Measurements from ENCODE around the gene LRP1B.
A peak's percentile ranks its signal among the peaks of the same experiment; 100 is the strongest.

Gene LRP1B

DNA sequence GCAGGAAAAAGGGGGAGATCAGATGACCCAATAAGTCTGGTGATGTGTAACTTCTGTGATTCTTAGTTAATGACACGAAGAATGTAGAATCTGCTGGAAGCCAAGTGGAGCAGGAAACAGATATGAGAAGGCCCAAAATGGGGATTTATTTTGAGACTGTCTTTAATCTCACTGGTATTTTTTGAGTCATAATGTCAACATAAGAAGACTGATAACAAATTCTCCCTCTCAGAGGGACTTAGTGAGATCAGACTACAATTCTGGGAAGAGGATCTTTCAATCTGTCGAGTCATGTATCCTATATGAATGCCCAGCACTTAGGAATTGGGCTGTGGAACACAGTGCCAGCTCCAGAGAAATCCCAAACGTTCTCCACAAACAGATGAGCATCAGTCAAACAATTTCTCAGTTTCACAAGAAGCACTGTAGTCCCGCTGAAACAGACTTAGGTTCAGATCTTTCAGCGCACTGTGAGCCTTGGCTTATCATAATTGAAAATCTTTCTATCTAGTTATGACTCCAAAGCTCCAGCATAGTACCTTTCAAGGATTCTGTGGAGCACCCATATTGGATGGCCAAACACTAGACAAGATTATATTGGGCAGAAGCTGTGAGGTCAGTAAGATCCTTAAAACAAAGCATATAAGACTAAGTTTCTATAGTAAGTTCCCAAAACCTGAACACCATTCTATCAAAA is 738.2 kb downstream of the LRP1B start:
- Histone ChIP-seq H3K4me3 (no peak overlapping the region), H3K9me3 (no peaks in the 10 kb centered on the region), H3K27me3 (ENCODE audit: low read depth) (no peaks in the 10 kb centered on the region), H3K4me1 (no peaks in the 10 kb centered on the region; the same call in 1 of the 2 replicates), H3K36me3 (replicated peaks) (no peaks in the 10 kb centered on the region)
- in situ Hi-C loops (cut with MboI; ENCODE audit: low sequenced_read_pairs), result no loop called here
- no peak for DNase-seq (ENCODE audit: low spot score in 2 of 2)

DNA sequence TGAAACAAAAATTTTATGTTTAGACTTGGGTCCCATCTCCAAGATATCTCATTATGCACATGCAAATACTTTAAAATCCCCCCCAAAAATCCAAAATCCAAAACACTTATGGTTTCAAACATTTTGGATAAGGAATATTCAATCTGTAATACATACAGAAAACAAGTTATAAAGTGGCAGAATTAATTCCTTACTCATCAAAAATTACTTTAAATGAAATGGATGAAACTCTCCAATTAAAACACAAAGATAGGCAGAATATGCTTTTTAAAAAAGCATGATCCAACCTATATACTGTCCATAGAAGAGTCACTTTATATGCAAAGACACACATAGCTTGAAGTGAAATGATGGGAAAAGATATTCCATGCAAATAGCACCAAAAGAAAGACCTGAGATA is 744.6 kb downstream of the LRP1B start:
- H3K4me3 ChIP-seq, result no peak overlapping the region
- H3K36me3 ChIP-seq (replicated peaks), result no peaks in the 10 kb centered on the region
- no peaks in the 10 kb centered on the region for H3K27me3 ChIP-seq (ENCODE audit: low read depth)
- no peak for DNase-seq (ENCODE audit: low spot score in 2 of 2)
- no peaks in the 10 kb centered on the region for H3K4me1 ChIP-seq
- in situ Hi-C loops (cut with MboI; ENCODE audit: low sequenced_read_pairs), result no loop called here
- no peaks in the 10 kb centered on the region for H3K9me3 ChIP-seq

GRCh38 chr2:141384676-141385075 is 746.1 kb downstream of the LRP1B start:
- Histone ChIP-seq H3K4me3 (no peak overlapping the region), H3K4me1 (no peaks in the 10 kb centered on the region), H3K36me3 (replicated peaks) (no peaks in the 10 kb centered on the region), H3K9me3 (no peaks in the 10 kb centered on the region), H3K27me3 (ENCODE audit: low read depth) (no peaks in the 10 kb centered on the region)
- in situ Hi-C loops (cut with MboI; ENCODE audit: low sequenced_read_pairs), result no loop called here
- no peak for DNase-seq (ENCODE audit: low spot score in 2 of 2)

GRCh38 chr2:141381946-141382345 is 748.9 kb downstream of the LRP1B start:
- Histone ChIP-seq H3K4me3 (no peak overlapping the region), H3K4me1 (no peaks in the 10 kb centered on the region), H3K36me3 (replicated peaks) (no peaks in the 10 kb centered on the region), H3K9me3 (no peaks in the 10 kb centered on the region), H3K27me3 (ENCODE audit: low read depth) (no peaks in the 10 kb centered on the region)
- in situ Hi-C loops (cut with MboI; ENCODE audit: low sequenced_read_pairs), result no loop called here
- DNase-seq (ENCODE audit: low spot score in 2 of 2), result no peak

DNA sequence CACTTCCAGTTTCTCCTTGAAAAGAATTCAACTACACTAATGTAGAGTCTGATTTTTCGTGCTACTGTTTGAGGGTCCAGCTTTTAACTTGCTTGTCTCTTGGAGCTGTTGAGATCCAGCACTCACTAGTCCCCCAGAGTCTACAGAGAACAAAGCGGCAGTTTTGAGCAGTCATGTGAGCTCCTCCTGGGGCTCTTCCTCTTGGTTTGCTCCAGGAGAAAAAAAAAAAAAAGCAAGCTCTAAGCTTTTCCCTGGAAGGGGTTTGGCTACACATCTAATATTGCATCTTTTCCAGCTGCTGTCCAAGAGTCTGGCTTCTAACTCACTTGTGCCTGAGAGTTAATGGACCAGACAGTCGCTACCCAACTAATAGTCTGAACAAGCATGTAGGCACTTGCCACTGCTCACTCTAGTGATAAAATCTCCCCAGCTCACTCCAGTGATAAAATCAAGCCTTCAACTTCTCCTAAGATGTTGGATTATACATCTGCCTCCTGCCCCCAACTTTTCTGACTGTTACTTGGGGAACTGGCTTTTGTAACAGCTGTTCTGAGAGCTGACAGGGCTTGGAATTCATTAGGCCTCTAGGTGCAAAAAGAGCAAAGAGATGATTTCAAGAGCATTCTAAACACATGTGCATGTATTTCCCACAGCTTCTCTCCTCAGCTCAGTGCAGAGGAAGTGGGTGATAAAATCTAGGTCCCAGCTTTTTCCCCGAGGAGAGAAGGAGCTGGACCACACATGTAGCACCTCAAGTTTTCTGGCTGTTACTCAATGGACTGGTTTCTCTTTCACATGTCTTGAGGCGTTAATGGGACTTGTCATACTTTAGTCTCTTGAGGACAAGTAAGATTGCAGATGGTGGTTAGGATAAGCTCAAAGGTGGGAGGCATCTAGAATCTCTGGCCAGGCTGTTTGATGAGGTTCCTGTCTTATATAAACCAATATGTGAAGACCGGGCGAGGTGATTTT is 750.5 kb downstream of the LRP1B start:
- no peak overlapping the region for H3K4me3 ChIP-seq
- DNase-seq (ENCODE audit: low spot score in 2 of 2), result no peak
- H3K27me3 ChIP-seq (ENCODE audit: low read depth), result no peaks in the 10 kb centered on the region
- H3K9me3 ChIP-seq, result no peaks in the 10 kb centered on the region
- H3K4me1 ChIP-seq, result no peaks in the 10 kb centered on the region
- H3K36me3 ChIP-seq (replicated peaks), result no peaks in the 10 kb centered on the region
- in situ Hi-C loops (cut with MboI; ENCODE audit: low sequenced_read_pairs), result no loop called here

- in situ Hi-C loops (cut with MboI; ENCODE audit: low sequenced_read_pairs), result no loop called here
These were observed 766.0 kb downstream of the LRP1B start for GRCh38 chr2:141364821-141365220.

GRCh38 chr2:141362311-141362710 is 768.5 kb downstream of the LRP1B start:
- H3K4me1 ChIP-seq, result no peaks in the 10 kb centered on the region
- in situ Hi-C loops (cut with MboI; ENCODE audit: low sequenced_read_pairs), result no loop called here
- no peak for DNase-seq (ENCODE audit: low spot score in 2 of 2)

More at GRCh38 chr2:141364821-141365220, 766.0 kb downstream of the LRP1B start:
- H3K4me1 ChIP-seq, result no peaks in the 10 kb centered on the region
- DNase-seq (ENCODE audit: low spot score in 2 of 2), result no peak
- H3K36me3 ChIP-seq (replicated peaks), result no peaks in the 10 kb centered on the region
- H3K27me3 ChIP-seq (ENCODE audit: low read depth), result no peaks in the 10 kb centered on the region
- H3K4me3 ChIP-seq, result no peak overlapping the region
- H3K9me3 ChIP-seq, result no peaks in the 10 kb centered on the region

GRCh38 chr2:141348481-141348880 is 782.3 kb downstream of the LRP1B start:
- H3K4me3 ChIP-seq, result no peak overlapping the region
- no peaks in the 10 kb centered on the region for H3K36me3 ChIP-seq (replicated peaks)
- no peak for DNase-seq (ENCODE audit: low spot score in 2 of 2)
- H3K4me1 ChIP-seq, result no peaks in the 10 kb centered on the region
- H3K9me3 ChIP-seq, result no peaks in the 10 kb centered on the region
- in situ Hi-C loops (cut with MboI; ENCODE audit: low sequenced_read_pairs), result no loop called here
- H3K27me3 ChIP-seq (ENCODE audit: low read depth), result no peaks in the 10 kb centered on the region

More at GRCh38 chr2:141362311-141362710, 768.5 kb downstream of the LRP1B start:
- Histone ChIP-seq H3K4me3 (no peak overlapping the region), H3K36me3 (replicated peaks) (no peaks in the 10 kb centered on the region), H3K9me3 (no peaks in the 10 kb centered on the region), H3K27me3 (ENCODE audit: low read depth) (no peaks in the 10 kb centered on the region)

- DNase-seq (ENCODE audit: low spot score in 2 of 2), result no peak
These were observed 789.4 kb downstream of the LRP1B start for GRCh38 chr2:141341444-141341843.

DNA sequence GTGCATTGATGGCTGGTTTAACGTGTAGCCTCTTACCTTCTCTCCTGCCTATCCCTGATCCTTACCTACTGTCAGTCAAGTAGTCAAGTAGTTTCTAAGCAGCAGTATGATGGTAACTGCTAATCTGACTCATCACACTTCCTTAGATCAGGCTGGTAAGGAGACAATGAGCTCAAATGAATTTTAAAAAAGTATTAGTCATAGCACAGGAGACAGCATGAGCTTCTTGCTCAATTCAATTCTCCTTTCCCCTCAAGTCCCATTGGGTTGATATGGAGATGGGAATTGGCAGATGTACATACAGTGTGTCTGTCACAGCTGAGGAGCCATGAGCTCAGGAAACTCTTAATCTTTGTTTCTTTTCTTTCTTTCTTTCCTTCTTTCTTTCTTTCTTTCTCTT is 799.7 kb downstream of the LRP1B start:
- in situ Hi-C loops (cut with MboI; ENCODE audit: low sequenced_read_pairs), result no loop called here
- no peaks in the 10 kb centered on the region for H3K4me1 ChIP-seq
- no peak overlapping the region for H3K4me3 ChIP-seq
- H3K9me3 ChIP-seq, result no peaks in the 10 kb centered on the region
- DNase-seq (ENCODE audit: low spot score in 2 of 2), result no peak
- no peaks in the 10 kb centered on the region for H3K36me3 ChIP-seq (replicated peaks)
- H3K27me3 ChIP-seq (ENCODE audit: low read depth), result no peaks in the 10 kb centered on the region

More at GRCh38 chr2:141341444-141341843, 789.4 kb downstream of the LRP1B start:
- no peaks in the 10 kb centered on the region for H3K4me1 ChIP-seq
- H3K9me3 ChIP-seq, result no peaks in the 10 kb centered on the region
- H3K4me3 ChIP-seq, result no peak overlapping the region
- H3K36me3 ChIP-seq (replicated peaks), result no peaks in the 10 kb centered on the region
- in situ Hi-C loops (cut with MboI; ENCODE audit: low sequenced_read_pairs), result no loop called here
- H3K27me3 ChIP-seq (ENCODE audit: low read depth), result no peaks in the 10 kb centered on the region

- DNase-seq (ENCODE audit: low spot score in 2 of 2), result no peak
- Histone ChIP-seq H3K27me3 (ENCODE audit: low read depth) (no peaks in the 10 kb centered on the region), H3K36me3 (replicated peaks) (no peaks in the 10 kb centered on the region), H3K4me3 (no peak overlapping the region), H3K9me3 (no peaks in the 10 kb centered on the region), H3K4me1 (no peaks in the 10 kb centered on the region)
- in situ Hi-C loops (cut with MboI; ENCODE audit: low sequenced_read_pairs), result no loop called here
These were observed 800.9 kb downstream of the LRP1B start for GRCh38 chr2:141329964-141330363.

DNA sequence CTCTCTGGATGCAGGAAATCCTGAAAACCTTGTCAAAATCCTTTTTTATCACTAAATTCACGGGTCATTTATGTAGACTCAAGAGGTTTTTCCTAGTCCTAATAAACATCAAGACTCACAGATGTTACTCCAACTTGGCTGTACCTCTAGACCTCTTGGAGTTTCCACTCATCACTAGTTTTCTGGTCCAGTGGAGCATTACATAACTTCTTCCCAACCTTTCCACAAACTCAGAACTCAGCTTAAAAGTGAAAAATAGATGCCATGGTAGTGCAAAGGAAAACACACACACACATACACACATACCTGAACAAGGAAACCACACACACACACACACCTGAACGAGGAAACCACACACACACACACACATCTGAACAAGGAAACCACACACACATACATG is 807.2 kb downstream of the LRP1B start:
- H3K4me1 ChIP-seq, result no peaks in the 10 kb centered on the region
- in situ Hi-C loops (cut with MboI; ENCODE audit: low sequenced_read_pairs), result no loop called here
- H3K4me3 ChIP-seq, result no peak overlapping the region
- H3K27me3 ChIP-seq (ENCODE audit: low read depth), result no peaks in the 10 kb centered on the region
- H3K9me3 ChIP-seq, result no peaks in the 10 kb centered on the region
- no peaks in the 10 kb centered on the region for H3K36me3 ChIP-seq (replicated peaks)
- DNase-seq (ENCODE audit: low spot score in 2 of 2), result no peak

DNA sequence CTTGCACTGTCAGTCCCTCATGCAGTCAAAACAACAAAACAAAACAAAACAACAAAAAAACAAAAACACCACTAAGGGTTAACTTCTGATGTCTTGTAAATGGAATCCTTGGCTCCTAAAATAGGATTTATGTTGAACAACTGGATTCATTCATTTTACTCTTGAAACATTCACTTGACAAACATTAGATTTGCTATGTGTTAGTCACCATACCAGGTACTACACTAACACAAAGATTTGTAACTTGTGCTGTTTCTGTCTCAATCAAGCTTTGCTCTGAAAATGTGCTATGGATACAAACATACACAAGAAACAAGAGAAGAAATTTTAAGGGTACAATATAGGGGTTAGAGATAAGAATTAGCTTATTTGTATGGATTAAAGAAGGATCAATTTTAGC is 812.8 kb downstream of the LRP1B start:
- H3K4me1 ChIP-seq, result peaks cover 3% of the 10 kb centered on the region; the same call in 1 of the 2 replicates
- in situ Hi-C loops (cut with MboI; ENCODE audit: low sequenced_read_pairs), result no loop called here
- no peak overlapping the region for H3K4me3 ChIP-seq
- H3K36me3 ChIP-seq (replicated peaks), result no peaks in the 10 kb centered on the region
- no peak for DNase-seq (ENCODE audit: low spot score in 2 of 2)
- no peaks in the 10 kb centered on the region for H3K27me3 ChIP-seq (ENCODE audit: low read depth)
- H3K9me3 ChIP-seq, result no peaks in the 10 kb centered on the region

GRCh38 chr2:141316606-141317005 is 814.2 kb downstream of the LRP1B start:
- Histone ChIP-seq H3K4me1 (peaks cover 3% of the 10 kb centered on the region; the same call in 1 of the 2 replicates), H3K36me3 (replicated peaks) (no peaks in the 10 kb centered on the region), H3K9me3 (no peaks in the 10 kb centered on the region), H3K4me3 (no peak overlapping the region), H3K27me3 (ENCODE audit: low read depth) (no peaks in the 10 kb centered on the region)
- in situ Hi-C loops (cut with MboI; ENCODE audit: low sequenced_read_pairs), result no loop called here
- DNase-seq (ENCODE audit: low spot score in 2 of 2), result peak; percentile 22 to 61

All from HAP-1 (cell line).